ENCODE results near the gene PITPNC1. TPM values are rescaled to one million over a fixed set of nuclear protein-coding genes. Genes with fewer than 3 reads are reported as not detected.
A peak's percentile ranks its signal among the peaks of the same experiment; 100 is the strongest.
"Not testable (repeated sequence)": the region's sequence is repeated elsewhere in the genome, so short reads cannot be mapped to it uniquely, and the experiment has no call there.

Gene PITPNC1
- total RNA-seq, 1 experiment from 2014 or later = 37.5 TPM

DNA sequence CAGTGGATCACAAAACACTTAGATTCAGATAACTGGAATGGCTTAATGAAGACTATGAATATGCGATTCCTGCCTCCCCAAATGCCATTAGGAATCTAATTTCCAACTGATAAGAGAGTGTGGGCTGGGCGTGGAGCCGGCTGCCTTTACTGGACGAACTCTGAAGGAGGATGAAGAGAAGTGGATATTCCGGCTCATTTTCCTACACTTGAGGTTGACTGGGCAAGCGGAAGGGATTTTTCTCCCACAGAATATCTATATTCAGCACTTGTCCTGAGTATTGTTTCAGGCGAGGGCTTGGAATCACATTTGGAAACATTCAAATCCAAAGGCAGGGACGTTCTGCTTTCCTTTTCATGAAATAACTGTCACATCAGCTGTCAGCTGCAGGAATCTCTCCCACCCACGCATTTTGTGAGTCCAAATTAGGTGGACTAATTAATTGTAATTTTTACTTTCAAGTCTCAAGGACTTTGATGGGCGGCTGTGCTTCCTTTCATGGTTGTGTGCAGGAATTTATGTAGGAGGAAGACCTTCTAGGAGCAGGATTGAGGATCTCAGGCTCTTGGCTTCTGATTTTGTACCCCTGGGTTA lies 138.5 kb downstream of the PITPNC1 start:
- H3K18ac ChIP-seq (ENCODE audit: insufficient read length, low read depth, low read length) = no peak overlapping the region
- no peak overlapping the region for H4K8ac ChIP-seq (replicated peaks; ENCODE audit: insufficient read length, low read depth, low read length)
- Mint-ChIP-seq H3K4me3 (no peak overlapping the region), H3K9me3 (peaks cover 3 to 6% of the 10 kb centered on the region in 2 experiments; a peak in 4 of 5 replicates), H3K27ac (peak overlapping the region in 2 of 3 experiments; percentile 17 to 64; a peak in 3 of 7 replicates), H3K27me3 (ENCODE audit: low read depth) (no peaks in the 10 kb centered on the region), H3K4me1 (peaks cover 36 to 42% of the 10 kb centered on the region in 2 experiments), H3K36me3 (ENCODE audit: insufficient read depth in 1 of 3, low read depth in 3 of 3) (peaks cover 0 to 10% (median 9%) of the 10 kb centered on the region in 3 experiments; a peak in 5 of 7 replicates)
- no peak overlapping the region for H3K23ac ChIP-seq (ENCODE audit: insufficient read length, low read depth, low read length)
- DNase-seq = peak; percentile 24
- H3K23me2 ChIP-seq (ENCODE audit: insufficient read length, low read depth, low read length, poor library complexity, severe bottlenecking) = no peaks in the 10 kb centered on the region
- no peak overlapping the region for H2AFZ ChIP-seq (ENCODE audit: low read length)
- no peak overlapping the region for H3K4me2 ChIP-seq (ENCODE audit: insufficient read depth, insufficient read length, low read length)
- H3K56ac ChIP-seq (ENCODE audit: insufficient read length, low read depth, low read length) = no peak overlapping the region
- H2BK12ac ChIP-seq (ENCODE audit: insufficient read length, low read depth, low read length) = no peak overlapping the region
- H2BK5ac ChIP-seq (ENCODE audit: insufficient read length, low read length) = no peak overlapping the region
- H3K79me2 ChIP-seq (ENCODE audit: insufficient read depth, low read length) = 0 out of 2 replicates have a peak, but pooled peaks cover 3% of the 10 kb centered on the region
- H3K4me1 ChIP-seq (ENCODE audit: insufficient read depth, low read length) = peaks cover 22% of the 10 kb centered on the region
- no CpG with 5 or more reads among the region's 10 CpGs for WGBS (ENCODE audit: extremely low coverage, insufficient read length, low lambda C conversion rate)
- H3K9ac ChIP-seq (ENCODE audit: extremely low read depth, insufficient read length, low read length) = no peak overlapping the region
- no peak overlapping the region for H3K27ac ChIP-seq (ENCODE audit: insufficient read length, low read depth, low read length)
- no peak overlapping the region for H2BK15ac ChIP-seq (ENCODE audit: low read depth, low read length)
- no peak for TF ChIP-seq CTCF (conservative IDR thresholded peaks at IDR 0.05)
- H3K4ac ChIP-seq (ENCODE audit: low read depth, low read length) = no peak overlapping the region
- no peak overlapping the region for H2AK5ac ChIP-seq (ENCODE audit: insufficient read length, low read length)
- H3T11ph ChIP-seq (ENCODE audit: low read length) = no peak overlapping the region
- no peak overlapping the region for H2BK120ac ChIP-seq (ENCODE audit: low read depth, low read length, poor library complexity, severe bottlenecking)
- no peak overlapping the region for H4K91ac ChIP-seq (ENCODE audit: insufficient read length, low read depth, low read length)
- H4K5ac ChIP-seq (ENCODE audit: insufficient read length, low read depth, low read length) = no peak overlapping the region
- no peak overlapping the region for H2BK20ac ChIP-seq (ENCODE audit: low read depth, low read length, poor library complexity, severe bottlenecking)
- no peaks in the 10 kb centered on the region for H4K20me1 ChIP-seq (ENCODE audit: control insufficient read depth, insufficient read depth, insufficient read length)
- H3K27me3 ChIP-seq (ENCODE audit: insufficient read depth, low read length) = no peaks in the 10 kb centered on the region
- no peaks in the 10 kb centered on the region for H3K9me3 ChIP-seq (ENCODE audit: control insufficient read depth, low read depth, low read length)
- H3K79me1 ChIP-seq (ENCODE audit: insufficient read depth, low read depth, low read length, poor library complexity, severe bottlenecking) = peaks cover 3% of the 10 kb centered on the region
- no peak overlapping the region for H3K14ac ChIP-seq (ENCODE audit: insufficient read depth, low read length)

GRCh38 chr17:67516571-67516970 lies 139.5 kb downstream of the PITPNC1 start:
- not testable (repeated sequence) for H2AK5ac ChIP-seq (ENCODE audit: insufficient read length, low read length); H4K8ac ChIP-seq (replicated peaks; ENCODE audit: insufficient read length, low read depth, low read length); H2BK5ac ChIP-seq (ENCODE audit: insufficient read length, low read length); H3K56ac ChIP-seq (ENCODE audit: insufficient read length, low read depth, low read length); H3K27me3 ChIP-seq (ENCODE audit: insufficient read depth, low read length); H2BK120ac ChIP-seq (ENCODE audit: low read depth, low read length, poor library complexity, severe bottlenecking); H3K9me3 Mint-ChIP-seq; H2BK12ac ChIP-seq (ENCODE audit: insufficient read length, low read depth, low read length); H3K9me3 ChIP-seq (ENCODE audit: control insufficient read depth, low read depth, low read length); H4K20me1 ChIP-seq (ENCODE audit: control insufficient read depth, insufficient read depth, insufficient read length); H2BK15ac ChIP-seq (ENCODE audit: low read depth, low read length); H2AFZ ChIP-seq (ENCODE audit: low read length); H4K5ac ChIP-seq (ENCODE audit: insufficient read length, low read depth, low read length); H3K4me3 Mint-ChIP-seq; H3K27me3 Mint-ChIP-seq (ENCODE audit: low read depth); H2BK20ac ChIP-seq (ENCODE audit: low read depth, low read length, poor library complexity, severe bottlenecking); H3K27ac ChIP-seq (ENCODE audit: insufficient read length, low read depth, low read length); H3K18ac ChIP-seq (ENCODE audit: insufficient read length, low read depth, low read length); H3K9ac ChIP-seq (ENCODE audit: extremely low read depth, insufficient read length, low read length); H3K4me2 ChIP-seq (ENCODE audit: insufficient read depth, insufficient read length, low read length); H4K91ac ChIP-seq (ENCODE audit: insufficient read length, low read depth, low read length); H3K79me1 ChIP-seq (ENCODE audit: insufficient read depth, low read depth, low read length, poor library complexity, severe bottlenecking); H3K23me2 ChIP-seq (ENCODE audit: insufficient read length, low read depth, low read length, poor library complexity, severe bottlenecking); H3T11ph ChIP-seq (ENCODE audit: low read length); H3K4ac ChIP-seq (ENCODE audit: low read depth, low read length); H3K23ac ChIP-seq (ENCODE audit: insufficient read length, low read depth, low read length); H3K27ac Mint-ChIP-seq; H3K14ac ChIP-seq (ENCODE audit: insufficient read depth, low read length); H3K79me2 ChIP-seq (ENCODE audit: insufficient read depth, low read length)
- WGBS (ENCODE audit: extremely low coverage, insufficient read length, low lambda C conversion rate) = no CpG with 5 or more reads among the region's 10 CpGs
- peak; percentile 16 for DNase-seq
- peaks cover 27% of the 10 kb centered on the region for H3K4me1 ChIP-seq (ENCODE audit: insufficient read depth, low read length)
- Mint-ChIP-seq H3K36me3 (ENCODE audit: insufficient read depth in 1 of 3, low read depth in 3 of 3) (peaks cover 0 to 10% (median 9%) of the 10 kb centered on the region in 3 experiments; a peak in 5 of 7 replicates), H3K4me1 (peaks cover 45 to 49% of the 10 kb centered on the region in 2 experiments)

Data from H9 (cell line).